ENCODE data around the gene UBTF. TPM values are rescaled to one million over a fixed set of nuclear protein-coding genes. Genes with fewer than 3 reads are reported as not detected.

Gene UBTF
- total RNA-seq, 1 donor from 2014 or later, result 97.6 TPM

GRCh38 chr17:44266402-44267164 is 47.1 kb upstream of the UBTF start:
- Mint-ChIP-seq H3K9me3 (ENCODE audit: unreplicated experiment) (peaks cover 5% of the 10 kb centered on the region), H3K27ac (ENCODE audit: unreplicated experiment) (no peak overlapping the region), H3K4me1 (ENCODE audit: low read depth, unreplicated experiment) (peaks cover 7% of the 10 kb centered on the region), H3K4me3 (ENCODE audit: unreplicated experiment) (no peak overlapping the region), H3K36me3 (ENCODE audit: unreplicated experiment) (no peaks in the 10 kb centered on the region), H3K27me3 (ENCODE audit: unreplicated experiment) (peaks cover 4% of the 10 kb centered on the region)
- TF ChIP-seq, protein P1, sequence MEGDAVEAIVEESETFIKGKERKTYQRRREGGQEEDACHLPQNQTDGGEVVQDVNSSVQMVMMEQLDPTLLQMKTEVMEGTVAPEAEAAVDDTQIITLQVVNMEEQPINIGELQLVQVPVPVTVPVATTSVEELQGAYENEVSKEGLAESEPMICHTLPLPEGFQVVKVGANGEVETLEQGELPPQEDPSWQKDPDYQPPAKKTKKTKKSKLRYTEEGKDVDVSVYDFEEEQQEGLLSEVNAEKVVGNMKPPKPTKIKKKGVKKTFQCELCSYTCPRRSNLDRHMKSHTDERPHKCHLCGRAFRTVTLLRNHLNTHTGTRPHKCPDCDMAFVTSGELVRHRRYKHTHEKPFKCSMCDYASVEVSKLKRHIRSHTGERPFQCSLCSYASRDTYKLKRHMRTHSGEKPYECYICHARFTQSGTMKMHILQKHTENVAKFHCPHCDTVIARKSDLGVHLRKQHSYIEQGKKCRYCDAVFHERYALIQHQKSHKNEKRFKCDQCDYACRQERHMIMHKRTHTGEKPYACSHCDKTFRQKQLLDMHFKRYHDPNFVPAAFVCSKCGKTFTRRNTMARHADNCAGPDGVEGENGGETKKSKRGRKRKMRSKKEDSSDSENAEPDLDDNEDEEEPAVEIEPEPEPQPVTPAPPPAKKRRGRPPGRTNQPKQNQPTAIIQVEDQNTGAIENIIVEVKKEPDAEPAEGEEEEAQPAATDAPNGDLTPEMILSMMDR (IDR thresholded peaks at IDR 0.05; ENCODE audit: partially characterized antibody, unreplicated experiment), result no peak
- DNase-seq, result no peak

DNA sequence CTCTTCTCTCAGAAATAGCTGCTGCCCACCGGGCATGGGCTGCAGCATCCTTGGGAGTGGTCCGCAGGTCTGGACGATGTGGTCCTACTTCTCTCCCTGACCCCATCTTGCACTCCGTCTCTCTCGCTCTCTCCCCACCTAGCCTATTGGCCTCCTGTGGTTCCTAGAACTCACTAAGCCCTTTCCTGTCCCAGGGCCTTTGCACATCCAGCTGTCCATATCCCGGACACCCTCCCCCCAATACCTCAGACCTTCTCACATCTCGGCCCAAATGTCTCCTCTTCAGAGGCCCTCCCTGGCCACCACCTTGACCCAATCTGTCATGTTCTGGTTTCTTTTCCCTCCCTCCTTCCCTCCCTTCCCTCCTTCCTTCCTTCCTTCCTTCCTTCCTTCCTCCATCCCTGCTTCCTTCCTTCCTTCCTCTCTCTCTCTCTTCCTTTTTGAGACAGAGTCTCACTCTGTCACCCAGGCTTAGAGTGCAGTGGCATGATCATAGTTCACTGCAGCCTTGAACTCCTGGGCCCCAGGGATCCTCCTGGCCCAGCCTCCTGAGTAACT is 43.9 kb upstream of the UBTF start:
- peaks cover under 1% of the 10 kb centered on the region for H3K4me1 Mint-ChIP-seq (ENCODE audit: low read depth, unreplicated experiment)
- peaks cover 4% of the 10 kb centered on the region for H3K27me3 Mint-ChIP-seq (ENCODE audit: unreplicated experiment)
- H3K4me3 Mint-ChIP-seq (ENCODE audit: unreplicated experiment), result no peak overlapping the region
- no peaks in the 10 kb centered on the region for H3K36me3 Mint-ChIP-seq (ENCODE audit: unreplicated experiment)
- no peak overlapping the region for H3K27ac Mint-ChIP-seq (ENCODE audit: unreplicated experiment)
- TF ChIP-seq, protein P1 (IDR thresholded peaks at IDR 0.05; ENCODE audit: partially characterized antibody, unreplicated experiment), result no peak
- no peaks in the 10 kb centered on the region for H3K9me3 Mint-ChIP-seq (ENCODE audit: unreplicated experiment)
- DNase-seq, result no peak

- no peak for DNase-seq
- TF ChIP-seq, protein P1 (IDR thresholded peaks at IDR 0.05; ENCODE audit: partially characterized antibody, unreplicated experiment), result no peak
- Mint-ChIP-seq H3K27ac (ENCODE audit: unreplicated experiment) (no peak overlapping the region), H3K36me3 (ENCODE audit: unreplicated experiment) (no peaks in the 10 kb centered on the region), H3K27me3 (ENCODE audit: unreplicated experiment) (peaks cover 4% of the 10 kb centered on the region), H3K4me1 (ENCODE audit: low read depth, unreplicated experiment) (no peaks in the 10 kb centered on the region), H3K4me3 (ENCODE audit: unreplicated experiment) (no peak overlapping the region), H3K9me3 (ENCODE audit: unreplicated experiment) (no peaks in the 10 kb centered on the region)
Observed at GRCh38 chr17:44262654-44263225, 43.3 kb upstream of the UBTF start.

- TF ChIP-seq, protein P1 (IDR thresholded peaks at IDR 0.05; ENCODE audit: partially characterized antibody, unreplicated experiment), result no peak
- Mint-ChIP-seq H3K36me3 (ENCODE audit: unreplicated experiment) (no peaks in the 10 kb centered on the region), H3K4me1 (ENCODE audit: low read depth, unreplicated experiment) (no peaks in the 10 kb centered on the region), H3K9me3 (ENCODE audit: unreplicated experiment) (peaks cover 11% of the 10 kb centered on the region), H3K27me3 (ENCODE audit: unreplicated experiment) (peaks cover 3% of the 10 kb centered on the region), H3K27ac (ENCODE audit: unreplicated experiment) (no peak overlapping the region), H3K4me3 (ENCODE audit: unreplicated experiment) (no peak overlapping the region)
- DNase-seq, result no peak
Observed at GRCh38 chr17:44260296-44260695, 40.8 kb upstream of the UBTF start.
